DMS153 (cell line): ENCODE measurements around the gene ADARB2.

Experiments
- DNase-seq: peaks from one replicate; lab custom pipeline; 2025; lab: John Stamatoyannopoulos, UW

The ADARB2 gene

GRCh38 chr10:1208366-1209311, 528.7 kb downstream of the ADARB2 start:
- no peak for DNase-seq

GRCh38 chr10:1206601-1207000, 530.7 kb downstream of the ADARB2 start:
- DNase-seq: no peak

- DNase-seq: no peak
These were observed 531.2 kb downstream of the ADARB2 start for GRCh38 chr10:1206101-1206500.

GRCh38 chr10:1205450-1206030, 531.8 kb downstream of the ADARB2 start:
- DNase-seq: no peak

- DNase-seq: no peak
These were observed 532.6 kb downstream of the ADARB2 start for GRCh38 chr10:1204434-1205326.

- DNase-seq: no peak
These were observed 533.6 kb downstream of the ADARB2 start for GRCh38 chr10:1203704-1204103.

GRCh38 chr10:1203216-1203615, 534.1 kb downstream of the ADARB2 start:
- DNase-seq: no peak

GRCh38 chr10:1202343-1202742, 535.0 kb downstream of the ADARB2 start:
- DNase-seq: no peak

GRCh38 chr10:1200866-1201807, 536.2 kb downstream of the ADARB2 start:
- no peak for DNase-seq

GRCh38 chr10:1199897-1200721, 537.2 kb downstream of the ADARB2 start:
- DNase-seq: no peak

- DNase-seq: no peak
These were observed 538.0 kb downstream of the ADARB2 start for GRCh38 chr10:1199345-1199673.

GRCh38 chr10:1198453-1199344, 538.6 kb downstream of the ADARB2 start:
- DNase-seq: peak; percentile 31

GRCh38 chr10:1197384-1197783, 539.9 kb downstream of the ADARB2 start:
- no peak for DNase-seq

- DNase-seq: no peak
These were observed 540.7 kb downstream of the ADARB2 start for GRCh38 chr10:1196656-1197055.

- DNase-seq: no peak
These were observed 541.5 kb downstream of the ADARB2 start for GRCh38 chr10:1195828-1196227.

GRCh38 chr10:1194161-1194560, 543.2 kb downstream of the ADARB2 start:
- DNase-seq: no peak

- DNase-seq: no peak
These were observed 543.8 kb downstream of the ADARB2 start for GRCh38 chr10:1193561-1193960.

GRCh38 chr10:1191752-1192151, 545.6 kb downstream of the ADARB2 start:
- no peak for DNase-seq

GRCh38 chr10:1190791-1191490, 546.4 kb downstream of the ADARB2 start:
- no peak for DNase-seq
